HL-60 (cell line): ENCODE results near the gene DNAH7.

ENCODE experiments used
- DNase-seq, 2 experiments: peaks; one replicate each; pipeline ENCODE4 v3.0.0-alpha.2; 2010 to 2020; ENCODE audit warnings: low read depth in 1 of 2, low spot score in 1 of 2
- H3K27ac ChIP-seq: fragments of 250-450 bp; sonication (Bioruptor Pico); replicated peaks from 2 replicates; pipeline ENCODE4 v1.5.1; 2020; ENCODE audit warnings: mild to moderate bottlenecking, moderate library complexity
- H3K27me3 ChIP-seq: fragments of 250-450 bp; sonication (Bioruptor Pico); 2 replicates; pipeline ENCODE4 v1.5.1; 2021; ENCODE audit warnings: mild to moderate bottlenecking, moderate library complexity; ENCODE audit not compliant: insufficient read depth, poor library complexity, severe bottlenecking
- H3K4me3 ChIP-seq: replicated peaks from 2 replicates; pipeline ENCODE4 v1.5.1; 2011; ENCODE audit warnings: mild to moderate bottlenecking, control low read depth, low read length; ENCODE audit not compliant: insufficient read depth
- GABPA ChIP-seq: IDR thresholded peaks from 2 replicates; pipeline ENCODE4 v1.6.1; 2012; ENCODE audit warnings: low read depth
- POLR2AphosphoS5 ChIP-seq: IDR thresholded peaks from 2 replicates; pipeline ENCODE4 v1.6.1; 2012; ENCODE audit warnings: low read depth
- SPI1 ChIP-seq: IDR thresholded peaks from 2 replicates; pipeline ENCODE4 v1.6.1; 2012; ENCODE audit warnings: low read depth, mild to moderate bottlenecking, borderline replicate concordance
- TF ChIP-seq, protein P1 (sequence below): IDR thresholded peaks from one replicate; pipeline ENCODE4 v1.5.1; 2011; ENCODE audit warnings: low read length, control low read depth, inconsistent platforms; ENCODE audit not compliant: insufficient read depth
- TF ChIP-seq, protein P2 (sequence below): IDR thresholded peaks from 2 replicates; pipeline ENCODE4 v1.6.1; 2012; ENCODE audit warnings: low read depth; ENCODE audit not compliant: insufficient replicate concordance

DNAH7 gene

DNA sequence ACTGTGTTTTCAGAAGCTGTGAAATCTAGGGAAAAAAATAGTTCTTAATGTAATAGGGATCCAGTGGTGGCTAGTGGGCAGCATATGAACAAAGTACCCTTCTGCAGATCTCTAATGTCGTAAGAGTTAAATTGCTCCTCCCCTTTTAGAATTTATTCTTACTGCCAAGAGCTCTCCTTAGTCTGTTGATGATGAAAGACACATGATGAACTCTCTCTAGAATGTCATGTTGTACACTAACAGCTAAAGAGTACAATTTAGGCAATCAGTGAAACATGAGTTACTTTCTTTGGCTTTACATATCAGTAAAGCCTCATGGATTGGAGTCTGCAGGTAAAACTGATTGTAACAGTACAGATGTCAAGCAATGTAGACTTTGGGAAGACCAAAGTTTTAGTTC is 327.4 kb downstream of the DNAH7 start:
- no peaks in the 10 kb centered on the region for H3K27me3 ChIP-seq
- DNase-seq, result no peak
- H3K4me3 ChIP-seq, result no peak overlapping the region
- H3K27ac ChIP-seq, result no peak overlapping the region
- TF ChIP-seq SPI1 (no peak), POLR2AphosphoS5 (no peak), GABPA (no peak)
- TF ChIP-seq, protein P1, sequence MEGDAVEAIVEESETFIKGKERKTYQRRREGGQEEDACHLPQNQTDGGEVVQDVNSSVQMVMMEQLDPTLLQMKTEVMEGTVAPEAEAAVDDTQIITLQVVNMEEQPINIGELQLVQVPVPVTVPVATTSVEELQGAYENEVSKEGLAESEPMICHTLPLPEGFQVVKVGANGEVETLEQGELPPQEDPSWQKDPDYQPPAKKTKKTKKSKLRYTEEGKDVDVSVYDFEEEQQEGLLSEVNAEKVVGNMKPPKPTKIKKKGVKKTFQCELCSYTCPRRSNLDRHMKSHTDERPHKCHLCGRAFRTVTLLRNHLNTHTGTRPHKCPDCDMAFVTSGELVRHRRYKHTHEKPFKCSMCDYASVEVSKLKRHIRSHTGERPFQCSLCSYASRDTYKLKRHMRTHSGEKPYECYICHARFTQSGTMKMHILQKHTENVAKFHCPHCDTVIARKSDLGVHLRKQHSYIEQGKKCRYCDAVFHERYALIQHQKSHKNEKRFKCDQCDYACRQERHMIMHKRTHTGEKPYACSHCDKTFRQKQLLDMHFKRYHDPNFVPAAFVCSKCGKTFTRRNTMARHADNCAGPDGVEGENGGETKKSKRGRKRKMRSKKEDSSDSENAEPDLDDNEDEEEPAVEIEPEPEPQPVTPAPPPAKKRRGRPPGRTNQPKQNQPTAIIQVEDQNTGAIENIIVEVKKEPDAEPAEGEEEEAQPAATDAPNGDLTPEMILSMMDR, result no peak
- TF ChIP-seq, protein P2, sequence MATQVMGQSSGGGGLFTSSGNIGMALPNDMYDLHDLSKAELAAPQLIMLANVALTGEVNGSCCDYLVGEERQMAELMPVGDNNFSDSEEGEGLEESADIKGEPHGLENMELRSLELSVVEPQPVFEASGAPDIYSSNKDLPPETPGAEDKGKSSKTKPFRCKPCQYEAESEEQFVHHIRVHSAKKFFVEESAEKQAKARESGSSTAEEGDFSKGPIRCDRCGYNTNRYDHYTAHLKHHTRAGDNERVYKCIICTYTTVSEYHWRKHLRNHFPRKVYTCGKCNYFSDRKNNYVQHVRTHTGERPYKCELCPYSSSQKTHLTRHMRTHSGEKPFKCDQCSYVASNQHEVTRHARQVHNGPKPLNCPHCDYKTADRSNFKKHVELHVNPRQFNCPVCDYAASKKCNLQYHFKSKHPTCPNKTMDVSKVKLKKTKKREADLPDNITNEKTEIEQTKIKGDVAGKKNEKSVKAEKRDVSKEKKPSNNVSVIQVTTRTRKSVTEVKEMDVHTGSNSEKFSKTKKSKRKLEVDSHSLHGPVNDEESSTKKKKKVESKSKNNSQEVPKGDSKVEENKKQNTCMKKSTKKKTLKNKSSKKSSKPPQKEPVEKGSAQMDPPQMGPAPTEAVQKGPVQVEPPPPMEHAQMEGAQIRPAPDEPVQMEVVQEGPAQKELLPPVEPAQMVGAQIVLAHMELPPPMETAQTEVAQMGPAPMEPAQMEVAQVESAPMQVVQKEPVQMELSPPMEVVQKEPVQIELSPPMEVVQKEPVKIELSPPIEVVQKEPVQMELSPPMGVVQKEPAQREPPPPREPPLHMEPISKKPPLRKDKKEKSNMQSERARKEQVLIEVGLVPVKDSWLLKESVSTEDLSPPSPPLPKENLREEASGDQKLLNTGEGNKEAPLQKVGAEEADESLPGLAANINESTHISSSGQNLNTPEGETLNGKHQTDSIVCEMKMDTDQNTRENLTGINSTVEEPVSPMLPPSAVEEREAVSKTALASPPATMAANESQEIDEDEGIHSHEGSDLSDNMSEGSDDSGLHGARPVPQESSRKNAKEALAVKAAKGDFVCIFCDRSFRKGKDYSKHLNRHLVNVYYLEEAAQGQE, result no peak

DNA sequence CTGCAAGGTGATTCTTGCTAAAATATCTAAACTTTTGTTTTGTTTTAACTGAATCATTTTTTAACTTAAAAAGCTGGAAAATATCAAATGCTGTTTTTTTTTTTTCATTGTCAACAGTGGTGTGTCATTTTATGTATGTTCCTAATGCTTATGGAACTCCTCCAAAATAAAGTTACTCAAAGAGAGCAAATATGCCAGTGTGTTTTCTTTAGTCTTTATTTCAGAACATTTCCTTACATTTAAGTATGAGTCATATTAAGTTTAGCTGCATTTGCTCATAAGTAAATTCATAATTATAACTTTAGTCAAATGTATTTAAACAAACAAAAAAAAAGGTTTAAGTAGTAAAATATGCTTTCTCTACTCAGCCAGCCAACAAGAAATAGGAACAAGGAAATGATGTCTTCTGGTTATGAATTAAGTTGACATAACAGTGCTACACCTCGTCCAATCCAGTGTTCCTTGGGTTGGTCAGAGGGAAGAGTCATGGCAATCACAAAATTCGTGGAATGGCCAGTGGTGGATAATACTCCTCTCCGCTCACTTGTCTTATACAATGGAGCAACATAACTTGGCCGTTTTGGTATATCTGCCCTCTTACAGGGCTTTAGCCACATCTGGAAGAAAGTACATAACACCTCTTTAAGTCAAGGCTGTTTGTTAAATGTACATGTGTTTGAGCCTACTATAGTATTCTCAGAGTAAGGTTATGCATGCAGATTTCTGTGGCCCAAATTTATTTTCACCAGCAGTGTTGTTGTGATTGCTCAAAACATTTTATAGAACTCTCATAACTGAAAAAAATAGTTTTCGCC is 330.9 kb downstream of the DNAH7 start:
- TF ChIP-seq, protein P1, result no peak
- TF ChIP-seq, protein P2, result no peak
- no peak for TF ChIP-seq GABPA
- no peak for TF ChIP-seq POLR2AphosphoS5
- no peak for TF ChIP-seq SPI1
- no peak for DNase-seq
- no peak overlapping the region for H3K27ac ChIP-seq
- no peak overlapping the region for H3K4me3 ChIP-seq
- H3K27me3 ChIP-seq, result no peaks in the 10 kb centered on the region

DNA sequence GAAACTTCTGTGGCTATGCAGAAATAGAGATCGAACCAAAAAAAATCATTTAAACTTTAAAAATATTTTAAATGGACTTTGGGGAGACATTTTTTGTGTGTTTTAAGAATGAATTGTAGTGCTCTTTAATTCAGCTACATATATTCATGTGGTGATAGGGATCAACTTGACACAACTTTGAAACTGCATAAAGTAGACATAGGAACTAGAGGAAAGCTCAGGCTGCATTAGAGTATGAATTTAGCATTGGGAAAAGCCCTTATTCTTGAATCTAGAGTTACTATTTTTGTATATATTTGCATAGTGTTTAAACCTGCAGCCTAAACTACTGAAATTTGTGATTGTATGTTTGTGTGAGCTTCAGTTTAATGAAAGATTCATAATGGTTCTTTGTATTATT is 333.3 kb downstream of the DNAH7 start:
- no peak for DNase-seq
- TF ChIP-seq, protein P1, result no peak
- TF ChIP-seq POLR2AphosphoS5 (no peak), GABPA (no peak), SPI1 (no peak)
- TF ChIP-seq, protein P2, result no peak
- no peaks in the 10 kb centered on the region for H3K27me3 ChIP-seq
- H3K4me3 ChIP-seq, result no peak overlapping the region
- no peak overlapping the region for H3K27ac ChIP-seq
